HCT116 (cell line): ENCODE data around the gene TRIM5. TPM values are rescaled to one million over a fixed set of nuclear protein-coding genes. Genes with fewer than 3 reads are reported as not detected.

Experiments used
- ATAC-seq: fragments of 200-7000 bp; cut with Tn5 transposase; 2 replicates; pipeline ENCODE4 v1.9.1; 2020; ENCODE audit warnings: mild to moderate bottlenecking, moderate library complexity
- BruUV-seq: library from RNA; stranded (reverse); fragments of 400-500 nt; replicated peaks from 2 replicates; lab custom pipeline; 2021; lab: Mats Ljungman, UMichigan
- CTCF ChIA-PET: fragments of 300-600 bp; sonication (Branson Sonifier 250); formaldehyde crosslinking; loops from one replicate; lab custom pipeline; 2021; ENCODE audit warnings: antibody characterized with exemption; lab: Charles Lee
- POLR2A ChIA-PET: fragments of 300-600, 350-600 bp; sonication (Branson Sonifier 250); formaldehyde crosslinking; loops from one replicate; lab custom pipeline; 2021; ENCODE audit warnings: antibody characterized with exemption; lab: Charles Lee
- RAD21 ChIA-PET, 2 experiments: fragments of 300-600 bp; sonication (Branson Sonifier 250); formaldehyde crosslinking; loops; one replicate each; lab custom pipeline; 2023; ENCODE audit warnings: low total read pairs in 2 of 2; ENCODE audit not compliant: uncharacterized antibody in 2 of 2, unreplicated experiment in 2 of 2, low non-redundant PET in 1 of 2; lab: Charles Lee
- DNase-seq: peaks from one replicate; pipeline ENCODE4 v3.0.0-alpha.2; 2010; ENCODE audit warnings: low read depth, low spot score
- H2AFZ ChIP-seq: fragments of 200-600 bp; shearing (Covaris generic), sonication (generic); 2 replicates; pipeline ENCODE4 v1.6.1; 2017; ENCODE audit warnings: low read depth, mixed run types, mixed read lengths, antibody characterized with exemption, low read length; ENCODE audit not compliant: poor library complexity, severe bottlenecking
- H3K27ac ChIP-seq: 2 replicates; pipeline ENCODE4 v1.5.1; 2012; ENCODE audit warnings: low read depth, low read length
- H3K27me3 ChIP-seq: fragments of 200-600 bp; sonication (generic); 2 replicates; pipeline ENCODE4 v1.6.1; 2016; ENCODE audit warnings: mixed run types, low read length, mixed read lengths; ENCODE audit not compliant: insufficient read depth
- H3K36me3 ChIP-seq, 2 experiments: fragments of 200-500 bp in 1 of 2; fragments of 200-600 bp in 1 of 2; sonication (Bioruptor generic) in 1 of 2; sonication (generic) in 1 of 2; 2 replicates each; pipeline versions ENCODE4 v1.5.1 to v1.6.1; 2014 to 2016; ENCODE audit warnings: low read length in 2 of 2, inconsistent platforms in 1 of 2, mixed read lengths in 1 of 2, mixed run types in 1 of 2; ENCODE audit not compliant: insufficient read depth in 2 of 2, control insufficient read depth in 1 of 2
- H3K4me1 ChIP-seq, 2 experiments: fragments of 200-600 bp in 1 of 2; sonication (generic) in 1 of 2; 2 replicates each; pipeline versions ENCODE4 v1.5.1 to v1.6.1; 2012 to 2017; ENCODE audit warnings: low read length in 2 of 2, inconsistent platforms in 1 of 2, mild to moderate bottlenecking in 1 of 2, mixed read lengths in 1 of 2, mixed run types in 1 of 2, moderate library complexity in 1 of 2; ENCODE audit not compliant: insufficient read depth in 2 of 2, control insufficient read depth in 1 of 2
- H3K4me2 ChIP-seq: fragments of 200-600 bp; sonication (generic); 2 replicates; pipeline ENCODE4 v1.6.1; 2017; ENCODE audit warnings: mixed run types, low read length, mixed read lengths
- H3K4me3 ChIP-seq, 2 experiments: fragments of 200-600 bp in 1 of 2; sonication (generic) in 1 of 2; replicated peaks in 1 of 2; 2 replicates each; pipeline ENCODE4 v1.5.1; 2011 to 2016; ENCODE audit warnings: low read length in 2 of 2, control low read depth in 1 of 2, low read depth in 1 of 2, mild to moderate bottlenecking in 1 of 2, mixed read lengths in 1 of 2, mixed run types in 1 of 2
- H3K79me2 ChIP-seq: fragments of 200-600 bp; sonication (generic); 2 replicates; pipeline ENCODE4 v1.6.1; 2017; ENCODE audit warnings: mild to moderate bottlenecking, mixed run types, low read length, moderate library complexity, mixed read lengths; ENCODE audit not compliant: insufficient read depth
- H3K9ac ChIP-seq: fragments of 200-600 bp; sonication (generic); 2 replicates; pipeline ENCODE4 v1.6.1; 2016; ENCODE audit warnings: low read length, mixed read lengths
- H3K9me2 ChIP-seq: fragments of 200-600 bp; sonication (generic), shearing (Covaris generic); 2 replicates; pipeline ENCODE4 v1.6.1; 2017; ENCODE audit warnings: mixed run types, mild to moderate bottlenecking, moderate library complexity; ENCODE audit not compliant: insufficient read depth
- H3K9me3 ChIP-seq, 2 experiments: fragments of 200-500 bp in 1 of 2; fragments of 200-600 bp in 1 of 2; sonication (Bioruptor generic) in 1 of 2; sonication (generic) in 1 of 2; 2 replicates each; pipeline ENCODE4 v1.6.1; 2014 to 2017; ENCODE audit warnings: low read length in 2 of 2, mixed read lengths in 2 of 2, inconsistent platforms in 1 of 2, low read depth in 1 of 2, mild to moderate bottlenecking in 1 of 2, mixed run types in 1 of 2, moderate library complexity in 1 of 2; ENCODE audit not compliant: control insufficient read depth in 1 of 2, insufficient read depth in 1 of 2
- H4K20me1 ChIP-seq: fragments of 200-600 bp; sonication (generic), shearing (Covaris generic); 2 replicates; pipeline ENCODE4 v1.6.1; 2017; ENCODE audit warnings: mixed run types, mild to moderate bottlenecking, moderate library complexity; ENCODE audit not compliant: insufficient read depth
- ATF3 ChIP-seq: IDR thresholded peaks from 2 replicates; pipeline ENCODE4 v1.6.1; 2012
- CBX3 ChIP-seq: IDR thresholded peaks from 2 replicates; pipeline ENCODE4 v1.6.1; 2012; ENCODE audit warnings: low read depth
- CEBPB ChIP-seq: IDR thresholded peaks from 2 replicates; pipeline ENCODE4 v1.6.1; 2012; ENCODE audit warnings: low read depth
- ELF1 ChIP-seq: IDR thresholded peaks from 2 replicates; pipeline ENCODE4 v1.6.1; 2012; ENCODE audit warnings: low read depth, borderline replicate concordance
- EZH2 ChIP-seq: fragments of 200-600 bp; sonication (generic); IDR thresholded peaks from 2 replicates; pipeline ENCODE4 v1.6.1; 2017; ENCODE audit warnings: antibody characterized with exemption, mixed run types
- JUND ChIP-seq: IDR thresholded peaks from 2 replicates; pipeline ENCODE4 v1.6.1; 2012
- POLR2A ChIP-seq: IDR thresholded peaks from 2 replicates; pipeline ENCODE4 v1.7.0; 2011; ENCODE audit warnings: borderline replicate concordance; ENCODE audit not compliant: insufficient read depth, insufficient read length; ENCODE audit errors: extremely low read depth
- POLR2AphosphoS5 ChIP-seq: IDR thresholded peaks from 2 replicates; pipeline ENCODE4 v1.6.1; 2011; ENCODE audit warnings: mild to moderate bottlenecking, low read depth, low read length, moderate library complexity
- RAD21 ChIP-seq: IDR thresholded peaks from 2 replicates; pipeline ENCODE4 v1.6.1; 2012; ENCODE audit warnings: low read depth, mild to moderate bottlenecking
- REST ChIP-seq: IDR thresholded peaks from 2 replicates; pipeline ENCODE4 v1.6.1; 2012; ENCODE audit warnings: low read depth
- SIN3A ChIP-seq: IDR thresholded peaks from 2 replicates; pipeline ENCODE4 v1.6.1; 2012; ENCODE audit warnings: low read depth
- SP1 ChIP-seq: IDR thresholded peaks from 2 replicates; pipeline ENCODE4 v1.6.1; 2012; ENCODE audit warnings: low read depth
- TCF7L2 ChIP-seq: IDR thresholded peaks from 2 replicates; pipeline ENCODE4 v1.7.0; 2011; ENCODE audit warnings: borderline replicate concordance, inconsistent platforms; ENCODE audit not compliant: insufficient read depth, insufficient read length; ENCODE audit errors: extremely low read depth
- YY1 ChIP-seq: IDR thresholded peaks from 2 replicates; pipeline ENCODE4 v1.6.1; 2011; ENCODE audit warnings: low read length, low read depth, moderate library complexity, mild to moderate bottlenecking; ENCODE audit not compliant: insufficient replicate concordance; ENCODE audit errors: extremely low read depth
- intact Hi-C: fragments of 100-400 bp; cut with micrococcal nuclease; formaldehyde crosslinking; loops from 2 replicates; pipeline ENCODE4 v1.10.0; 2022
- total RNA-seq: library from RNA; stranded (reverse); gene quantifications from one replicate; pipeline ENCODE4 v1.2.1, GENCODE V29; 2021; ENCODE audit not compliant: unreplicated experiment
- TF ChIP-seq, protein P1 (sequence below), 3 experiments: fragments of 200-600 bp in 1 of 3; sonication (generic) in 1 of 3; IDR thresholded peaks in 2 of 3; conservative IDR thresholded peaks in 1 of 3; 2 replicates each; pipeline ENCODE4 v1.5.1; 2012 to 2017; ENCODE audit warnings: low read depth in 2 of 3, low read length in 2 of 3, antibody characterized with exemption in 1 of 3, borderline replicate concordance in 1 of 3, control low read depth in 1 of 3, mild to moderate bottlenecking in 1 of 3, mixed read lengths in 1 of 3, mixed run types in 1 of 3, moderate library complexity in 1 of 3; ENCODE audit not compliant: insufficient read depth in 1 of 3

The TRIM5 gene
- total RNA-seq, 1 experiment from 2014 or later, result 13.7 TPM

DNA sequence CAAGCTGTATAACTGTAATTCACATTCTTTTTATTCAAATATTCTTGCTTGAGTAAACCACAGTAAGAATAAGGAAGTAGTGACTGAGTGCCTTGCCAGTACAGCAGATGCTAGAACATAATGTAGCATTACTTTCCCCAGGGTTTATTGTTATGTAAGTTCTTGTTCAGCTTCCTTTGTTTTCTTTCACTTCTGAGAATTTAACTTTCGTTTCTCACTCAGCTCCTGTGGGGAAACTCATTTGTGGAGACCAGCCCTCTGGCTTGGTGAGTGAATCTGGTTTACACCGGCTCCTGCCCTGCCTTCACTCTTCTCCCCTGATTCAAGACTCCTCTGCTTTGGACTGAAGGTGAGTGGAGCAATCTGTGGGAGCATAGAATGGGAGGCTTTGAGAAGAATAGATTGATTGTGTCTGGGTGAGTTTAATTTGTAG lies 4.7 kb upstream of the TRIM5 start, which contains the start of gene TRIM22:
TRIM22 (plus strand) TSS at position 240 of the 433 bp plus-strand sequence. CDS start 6,443 bp downstream, outside the sequence.
- no peak within 1 kb of the TSS for H3K4me2 ChIP-seq
- no peaks in the 10 kb centered on the region for H3K9me3 ChIP-seq
- no peak for TF ChIP-seq JUND
- TF ChIP-seq SIN3A, result no peak
- no peak for TF ChIP-seq POLR2AphosphoS5
- no peak for TF ChIP-seq CEBPB
- POLR2A ChIA-PET, result no interaction called here
- no peak within 1 kb of the TSS for H3K9ac ChIP-seq
- no peak for ATAC-seq
- peak within 1 kb of the TSS; percentile 7 for H2AFZ ChIP-seq
- H3K9me2 ChIP-seq, result no peaks in the 10 kb centered on the region
- no peaks in the 10 kb centered on the region for H3K36me3 ChIP-seq
- no peak within 1 kb of the TSS for H3K27ac ChIP-seq
- H3K79me2 ChIP-seq, result no peaks in the 10 kb centered on the region
- CTCF ChIA-PET, result interaction anchor here (1.2 kb wide), 1 partner anchor 120 kb away, joined by 3 read pairs; no protein-coding TSS in a partner anchor
- DNase-seq, result no peak
- H3K4me1 ChIP-seq, result peaks cover 4 to 6% of the 10 kb centered on the region in 2 experiments; a peak in 2 of 4 replicates
- H3K27me3 ChIP-seq, result peaks cover 7% of the 10 kb centered on the region; the same call in 1 of the 2 replicates
- RAD21 ChIA-PET, result no interaction called here
- BruUV-seq, result no TSS peak
- H3K4me3 ChIP-seq, result no peak within 1 kb of the TSS
- intact Hi-C loops, result loop anchor here (10.0 kb wide), 1 partner anchor 635 kb away; the partner anchor contains the start of gene CAVIN3
- no peaks in the 10 kb centered on the region for H4K20me1 ChIP-seq

GRCh38 chr11:5688482-5688881 lies 3.6 kb upstream of the TRIM5 start:
- no peaks in the 10 kb centered on the region for H3K27me3 ChIP-seq
- peaks cover 4 to 13% of the 10 kb centered on the region in 2 experiments; a peak in 2 of 4 replicates for H3K4me1 ChIP-seq
- no TSS peak for BruUV-seq
- no peaks in the 10 kb centered on the region for H3K9me3 ChIP-seq
- H3K36me3 ChIP-seq, result no peaks in the 10 kb centered on the region
- H3K9ac ChIP-seq, result no peak overlapping the region
- ATAC-seq (no peak), DNase-seq (no peak)
- ChIA-PET RAD21 (no interaction called here), CTCF (no interaction called here), POLR2A (no interaction called here)
- intact Hi-C loops, result loop anchor here (10.0 kb wide), 1 partner anchor 636 kb away; the partner anchor contains the start of gene CAVIN3
- no peak overlapping the region for H3K4me2 ChIP-seq
- no peak overlapping the region for H3K27ac ChIP-seq
- H2AFZ ChIP-seq, result no peak overlapping the region
- no peaks in the 10 kb centered on the region for H4K20me1 ChIP-seq
- no peaks in the 10 kb centered on the region for H3K79me2 ChIP-seq
- no peak overlapping the region for H3K4me3 ChIP-seq
- H3K9me2 ChIP-seq, result no peaks in the 10 kb centered on the region
- no peak for TF ChIP-seq RAD21
- TF ChIP-seq ELF1, result no peak
- no peak for TF ChIP-seq CBX3
- TF ChIP-seq ATF3, result no peak
- TF ChIP-seq POLR2AphosphoS5, result no peak
- TF ChIP-seq YY1, result no peak
- no peak for TF ChIP-seq JUND
- TF ChIP-seq, protein P1, sequence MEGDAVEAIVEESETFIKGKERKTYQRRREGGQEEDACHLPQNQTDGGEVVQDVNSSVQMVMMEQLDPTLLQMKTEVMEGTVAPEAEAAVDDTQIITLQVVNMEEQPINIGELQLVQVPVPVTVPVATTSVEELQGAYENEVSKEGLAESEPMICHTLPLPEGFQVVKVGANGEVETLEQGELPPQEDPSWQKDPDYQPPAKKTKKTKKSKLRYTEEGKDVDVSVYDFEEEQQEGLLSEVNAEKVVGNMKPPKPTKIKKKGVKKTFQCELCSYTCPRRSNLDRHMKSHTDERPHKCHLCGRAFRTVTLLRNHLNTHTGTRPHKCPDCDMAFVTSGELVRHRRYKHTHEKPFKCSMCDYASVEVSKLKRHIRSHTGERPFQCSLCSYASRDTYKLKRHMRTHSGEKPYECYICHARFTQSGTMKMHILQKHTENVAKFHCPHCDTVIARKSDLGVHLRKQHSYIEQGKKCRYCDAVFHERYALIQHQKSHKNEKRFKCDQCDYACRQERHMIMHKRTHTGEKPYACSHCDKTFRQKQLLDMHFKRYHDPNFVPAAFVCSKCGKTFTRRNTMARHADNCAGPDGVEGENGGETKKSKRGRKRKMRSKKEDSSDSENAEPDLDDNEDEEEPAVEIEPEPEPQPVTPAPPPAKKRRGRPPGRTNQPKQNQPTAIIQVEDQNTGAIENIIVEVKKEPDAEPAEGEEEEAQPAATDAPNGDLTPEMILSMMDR (IDR thresholded peaks at IDR 0.05 in 2 of 3, conservative IDR thresholded peaks at IDR 0.05 in 1 of 3; ENCODE audit: borderline replicate concordance in 1 of 3, insufficient read depth in 1 of 3, low read depth in 2 of 3, low read length in 2 of 3), result no peak
- TF ChIP-seq SP1, result no peak
- TF ChIP-seq TCF7L2, result no peak
- TF ChIP-seq REST, result no peak
- no peak for TF ChIP-seq EZH2
- no peak for TF ChIP-seq POLR2A
- no peak for TF ChIP-seq SIN3A
